NCI-H226 (cell line): ENCODE data around the gene THEM4.
A peak's percentile ranks its signal among the peaks of the same experiment; 100 is the strongest.

Experiments used
- DNase-seq: peaks from one replicate; pipeline ENCODE4 v3.0.0-alpha.2; 2015

Gene THEM4

GRCh38 chr1:151833172-151833900 lies 76.0 kb downstream of the THEM4 start:
- DNase-seq, result no peak

- peak; percentile 62 for DNase-seq
Measured at GRCh38 chr1:151832318-151832980, 76.9 kb downstream of the THEM4 start.

DNA sequence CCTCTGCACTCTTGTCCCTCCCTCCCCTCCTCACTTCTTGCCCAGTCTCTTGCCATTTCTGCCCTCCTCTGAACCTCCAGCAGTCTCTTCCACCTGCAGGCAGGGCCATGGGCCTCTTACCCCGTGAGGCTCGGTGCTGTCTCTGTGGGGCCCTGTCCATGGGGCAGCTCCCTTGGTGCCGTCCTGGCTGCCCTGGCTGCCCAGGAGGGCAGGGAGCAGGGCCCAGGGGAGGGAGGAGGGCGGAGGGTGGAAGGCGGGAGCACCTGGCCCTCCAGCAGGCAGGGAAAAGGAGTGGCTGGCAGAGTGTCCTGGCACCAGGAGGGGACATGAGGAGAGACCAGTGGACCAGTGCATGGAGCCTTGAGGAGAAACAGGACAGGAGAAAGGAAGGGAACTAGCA lies 77.7 kb downstream of the THEM4 start, which contains the start of gene RORC:
RORC (minus strand) TSS at position 198 of the 400 bp plus-strand sequence; CDS start at position 160, 38 bp downstream.
- no peak for DNase-seq

GRCh38 chr1:151831256-151831591 lies 78.1 kb downstream of the THEM4 start:
- no peak for DNase-seq

GRCh38 chr1:151830055-151830454 lies 79.3 kb downstream of the THEM4 start:
- no peak for DNase-seq

- no peak for DNase-seq
Measured at GRCh38 chr1:151829352-151830046, 79.8 kb downstream of the THEM4 start.

- DNase-seq, result peak; percentile 79
Measured at GRCh38 chr1:151828921-151829320, 80.4 kb downstream of the THEM4 start.

GRCh38 chr1:151827853-151828252 lies 81.5 kb downstream of the THEM4 start:
- DNase-seq, result no peak

GRCh38 chr1:151825751-151826660 lies 83.3 kb downstream of the THEM4 start:
- DNase-seq, result no peak

DNA sequence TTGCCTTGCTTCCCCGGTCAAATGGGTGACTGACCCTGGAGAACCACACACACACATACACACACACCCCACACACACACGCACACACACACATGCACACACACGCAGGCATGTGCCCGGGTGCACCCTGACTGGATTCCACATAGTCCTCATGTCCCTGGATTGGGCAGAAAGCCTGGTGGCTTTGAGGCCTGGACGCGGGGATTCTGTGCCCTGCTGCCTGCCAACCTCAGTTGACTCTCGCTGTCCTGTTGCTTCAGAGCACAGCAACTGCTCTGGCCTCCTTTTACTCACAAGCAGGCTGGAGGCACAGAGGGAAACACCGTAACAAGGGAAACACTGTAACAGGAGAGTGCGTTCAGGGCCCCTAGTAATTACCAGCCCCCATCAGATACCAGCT lies 84.1 kb downstream of the THEM4 start:
- DNase-seq, result no peak
